Skin epidermis (tissue), 12 donors: ENCODE measurements around the gene ATL3.

ENCODE experiments used
- H3K27ac ChIP-seq, 21 experiments: fragments of 200-600 bp; sonication (generic) in 11 of 21; one replicate each; pipeline ENCODE4 v1.5.0; 2020; ENCODE audit warnings: mild to moderate bottlenecking in 3 of 21, inconsistent platforms in 2 of 21, moderate library complexity in 2 of 21
- H3K4me3 ChIP-seq, 7 experiments: fragments of 200-600 bp; sonication (generic) in 2 of 7; one replicate each; pipeline ENCODE4 v1.5.0; 2020; ENCODE audit warnings: inconsistent platforms in 2 of 7, mild to moderate bottlenecking in 2 of 7, moderate library complexity in 1 of 7

The ATL3 gene

GRCh38 chr11:63683133-63683991, 12.2 kb upstream of the ATL3 start:
- H3K4me3 ChIP-seq, result peak overlapping the region in 5 of 7 experiments; percentile 68 to 97 (median 87)
- peak overlapping the region in 9 of 21 experiments; percentile 36 to 98 (median 95) for H3K27ac ChIP-seq

GRCh38 chr11:63682066-63683021, 11.2 kb upstream of the ATL3 start:
- peak overlapping the region; percentile 68 to 97 (median 83) for H3K4me3 ChIP-seq

GRCh38 chr11:63681321-63682065, 10.3 kb upstream of the ATL3 start, which contains the start of gene RTN3:
TSS of gene RTN3 (plus strand) at chr11:63681500. CDS start at chr11:63681637, 137 bp downstream.
- H3K4me3 ChIP-seq, result peak within 1 kb of the TSS; percentile 68 to 97 (median 83)
- peak within 1 kb of the TSS; percentile 59 to 98 (median 94) for H3K27ac ChIP-seq

More at GRCh38 chr11:63682066-63683021, 11.2 kb upstream of the ATL3 start:
- H3K27ac ChIP-seq, result peak overlapping the region in 18 of 21 experiments; percentile 88 to 98 (median 95)

- peak overlapping the region in 15 of 21 experiments; percentile 42 to 98 (median 94) for H3K27ac ChIP-seq
- peak overlapping the region; percentile 68 to 97 (median 83) for H3K4me3 ChIP-seq
Observed at GRCh38 chr11:63680834-63681320, 9.7 kb upstream of the ATL3 start.

GRCh38 chr11:63673579-63673978, 2.4 kb upstream of the ATL3 start:
- Histone ChIP-seq H3K4me3 (no peak overlapping the region), H3K27ac (no peak overlapping the region)

GRCh38 chr11:63672936-63673539, 1.9 kb upstream of the ATL3 start:
- Histone ChIP-seq H3K27ac (no peak overlapping the region), H3K4me3 (no peak overlapping the region)

GRCh38 chr11:63672156-63672463, 934 bp upstream of the ATL3 start:
- H3K4me3 ChIP-seq, result peak overlapping the region in 1 of 7 experiments; percentile 68
- peak overlapping the region in 13 of 21 experiments; percentile 94 to 100 (median 98) for H3K27ac ChIP-seq

- Histone ChIP-seq H3K27ac (peak overlapping the region; percentile 94 to 100 (median 98)), H3K4me3 (peak overlapping the region; percentile 68 to 98 (median 81))
Observed at GRCh38 chr11:63670433-63671321, 499 bp downstream of the ATL3 start.

- H3K27ac ChIP-seq, result peak overlapping the region in 17 of 21 experiments; percentile 44 to 100 (median 98)
- peak overlapping the region; percentile 68 to 98 (median 81) for H3K4me3 ChIP-seq
Observed at GRCh38 chr11:63670096-63670432, 1.1 kb downstream of the ATL3 start.

- H3K27ac ChIP-seq, result peak overlapping the region in 18 of 21 experiments; percentile 5 to 100 (median 48)
- no peak overlapping the region for H3K4me3 ChIP-seq
Observed at GRCh38 chr11:63667995-63668795, 3.0 kb downstream of the ATL3 start.

GRCh38 chr11:63666874-63667273, 4.3 kb downstream of the ATL3 start:
- peak overlapping the region in 9 of 21 experiments; percentile 45 to 100 (median 56) for H3K27ac ChIP-seq
- H3K4me3 ChIP-seq, result no peak overlapping the region

- H3K27ac ChIP-seq, result peak overlapping the region in 2 of 21 experiments; percentile 20 to 52
Observed at GRCh38 chr11:63663809-63664208, 7.4 kb downstream of the ATL3 start.

GRCh38 chr11:63660972-63661371, 10.2 kb downstream of the ATL3 start:
- Histone ChIP-seq H3K4me3 (no peak overlapping the region), H3K27ac (no peak overlapping the region)

More at GRCh38 chr11:63663809-63664208, 7.4 kb downstream of the ATL3 start:
- no peak overlapping the region for H3K4me3 ChIP-seq

GRCh38 chr11:63652671-63653070, 18.5 kb downstream of the ATL3 start:
- H3K4me3 ChIP-seq, result no peak overlapping the region
- no peak overlapping the region for H3K27ac ChIP-seq

- Histone ChIP-seq H3K4me3 (no peak overlapping the region), H3K27ac (peak overlapping the region in 1 of 21 experiments; percentile 17)
Observed at GRCh38 chr11:63643205-63643604, 28.0 kb downstream of the ATL3 start.

- no peak overlapping the region for H3K4me3 ChIP-seq
Observed at GRCh38 chr11:63641727-63642126, 29.4 kb downstream of the ATL3 start.

More at GRCh38 chr11:63641727-63642126, 29.4 kb downstream of the ATL3 start:
- H3K27ac ChIP-seq, result peak overlapping the region in 1 of 21 experiments; percentile 1
